NT2/D1 (cell line): ENCODE measurements around the gene DNAJC27.

ENCODE experiments used
- SUZ12 ChIP-seq: IDR thresholded peaks from 2 replicates; pipeline ENCODE4 v1.6.1; 2011; ENCODE audit not compliant: insufficient read length, insufficient read depth; ENCODE audit errors: extremely low read depth
- YY1 ChIP-seq: IDR thresholded peaks from 2 replicates; pipeline ENCODE4 v1.6.1; 2011; ENCODE audit not compliant: insufficient read length, insufficient read depth
- ZNF274 ChIP-seq: IDR thresholded peaks from 2 replicates; pipeline ENCODE4 v1.6.1; 2011; ENCODE audit warnings: mild to moderate bottlenecking, low read depth, low read length

GRCh38 chr2:24917086-24917485 is 54.7 kb downstream of the DNAJC27 start:
- no peak for TF ChIP-seq SUZ12
- TF ChIP-seq ZNF274: no peak
- TF ChIP-seq YY1: no peak
